HL-60/S4 (cell line): ENCODE measurements around the gene CLEC16A.
"Not testable (repeated sequence)": the region's sequence is repeated elsewhere in the genome, so short reads cannot be mapped to it uniquely, and the experiment has no call there.

Experiments used
- in situ Hi-C: fragments of 300-500 bp; cut with MboI; formaldehyde crosslinking; loops from 2 replicates; pipeline ENCODE4 v1.14.3; 2022; ENCODE audit warnings: low sequenced_read_pairs

Gene CLEC16A

DNA sequence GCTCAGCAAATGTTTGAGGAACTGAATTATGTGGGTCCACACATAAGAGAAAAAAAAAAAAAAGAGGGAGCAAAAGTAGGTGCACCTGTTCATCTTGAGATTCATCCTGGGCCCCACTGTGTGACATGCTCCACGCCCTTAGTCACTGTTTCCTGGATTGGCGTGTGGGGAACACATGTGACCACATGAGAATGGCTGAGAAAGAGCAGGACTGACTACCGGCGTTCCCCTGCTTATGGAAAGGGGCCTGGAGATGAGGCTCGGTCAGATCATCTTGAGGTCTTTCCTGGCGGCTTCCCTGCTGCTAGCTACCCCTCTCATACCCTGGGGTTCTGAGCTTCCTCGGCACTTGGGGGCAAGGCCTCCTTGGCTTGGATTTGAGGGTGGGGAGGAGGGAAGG lies 6.0 kb upstream of the CLEC16A start:
- in situ Hi-C loops = loop anchor here (10.0 kb wide), 1 partner anchor 414 kb away; no protein-coding TSS in a partner anchor

DNA sequence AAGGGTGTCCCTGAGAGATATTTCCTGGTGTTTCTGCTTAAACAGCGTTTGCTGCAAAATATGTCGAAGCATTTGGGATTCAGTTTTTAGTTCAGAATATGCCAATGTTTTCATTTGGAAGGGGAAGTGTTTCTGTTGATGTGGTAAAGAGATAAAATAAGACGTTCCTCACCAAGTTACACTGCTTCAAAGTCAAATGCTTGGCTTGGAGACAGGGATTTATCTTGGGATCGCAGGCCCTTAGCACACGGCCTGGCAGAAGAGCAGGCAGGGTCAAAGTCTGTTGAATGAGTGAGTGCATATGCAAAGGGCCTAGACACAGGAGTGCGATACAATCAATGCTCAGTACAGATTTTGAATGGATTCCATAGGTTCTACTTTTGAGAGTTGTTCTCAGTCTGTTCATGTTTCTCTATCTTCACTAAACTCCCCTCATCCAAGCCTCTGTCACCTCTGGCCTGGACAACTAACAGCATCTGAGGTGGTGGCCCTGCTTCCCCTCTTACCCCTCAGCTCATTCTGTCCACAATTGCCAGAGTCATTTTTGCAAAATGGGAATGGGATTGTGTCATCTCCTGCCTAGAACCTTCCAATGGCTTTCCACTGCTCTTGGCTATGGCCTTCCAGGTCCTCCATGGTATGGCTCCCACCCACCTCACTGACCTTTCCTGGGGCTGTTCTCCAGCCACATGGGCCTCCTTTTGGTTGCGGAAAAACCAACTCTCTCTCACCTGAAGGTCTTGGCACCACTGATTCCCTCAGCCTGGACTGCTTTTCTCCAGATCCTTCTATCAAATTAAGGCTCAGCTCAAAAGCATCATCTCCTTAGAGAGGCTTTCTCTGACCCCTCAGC lies 5.3 kb upstream of the CLEC16A start:
- in situ Hi-C loops = loop anchor here (10.0 kb wide), 1 partner anchor 414 kb away; no protein-coding TSS in a partner anchor

DNA sequence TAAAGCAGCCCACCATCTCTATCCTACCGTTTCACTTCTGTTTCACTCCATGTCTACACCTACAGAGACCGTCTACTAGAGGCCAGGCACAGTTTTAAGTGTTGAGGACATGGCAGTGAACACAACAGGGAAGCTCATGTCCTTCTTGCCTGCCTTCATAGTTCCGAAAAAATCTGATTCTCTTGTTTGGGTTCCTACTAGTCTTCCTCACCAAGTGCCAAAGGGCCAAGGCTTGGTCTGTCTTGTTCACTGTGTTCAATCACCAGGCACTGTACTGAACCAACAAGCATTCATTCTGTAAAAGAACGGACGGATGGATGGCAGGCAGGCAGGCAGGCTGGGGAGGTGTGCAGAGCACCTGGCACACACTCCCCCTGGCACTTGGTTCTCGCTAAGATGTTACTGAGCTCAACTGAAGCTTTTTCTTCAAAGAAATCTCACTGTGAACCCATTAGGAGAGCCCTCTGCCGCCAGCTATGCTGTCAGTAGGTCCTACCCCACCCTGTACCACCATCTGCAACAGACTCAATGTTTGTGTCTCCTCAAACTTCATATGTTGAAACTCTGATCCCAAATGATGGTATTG lies 4.6 kb upstream of the CLEC16A start:
- in situ Hi-C loops = loop anchor here (10.0 kb wide), 1 partner anchor 415 kb away; no protein-coding TSS in a partner anchor

DNA sequence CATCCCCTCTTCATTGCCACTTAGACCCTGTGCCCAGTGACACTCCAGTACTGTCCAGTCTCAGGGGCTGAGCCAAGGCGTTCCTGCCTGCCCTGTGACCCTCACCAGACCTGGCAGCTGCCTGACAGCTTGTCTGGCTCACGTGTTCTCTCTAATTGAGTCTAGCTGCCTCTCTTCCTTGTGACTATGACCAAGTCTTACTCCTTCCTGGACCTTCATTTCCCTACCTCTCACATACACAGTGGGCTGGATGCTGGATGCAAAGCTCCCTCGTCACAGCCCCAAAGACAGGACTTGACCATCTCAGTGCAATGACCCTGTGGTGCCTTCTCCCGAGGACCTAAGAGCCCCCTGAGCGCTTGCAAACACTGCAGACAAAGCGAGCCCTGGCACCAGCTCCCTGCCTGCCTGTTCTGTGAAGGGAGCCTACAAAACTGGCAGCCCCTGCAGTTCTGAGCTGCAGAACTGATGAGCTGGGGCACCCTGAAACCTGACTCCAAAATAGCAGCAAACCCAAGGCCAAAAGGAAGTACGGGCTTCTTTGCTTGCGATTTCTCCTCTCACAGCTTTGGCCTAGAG lies 3.8 kb upstream of the CLEC16A start:
- in situ Hi-C loops = no loop called here

DNA sequence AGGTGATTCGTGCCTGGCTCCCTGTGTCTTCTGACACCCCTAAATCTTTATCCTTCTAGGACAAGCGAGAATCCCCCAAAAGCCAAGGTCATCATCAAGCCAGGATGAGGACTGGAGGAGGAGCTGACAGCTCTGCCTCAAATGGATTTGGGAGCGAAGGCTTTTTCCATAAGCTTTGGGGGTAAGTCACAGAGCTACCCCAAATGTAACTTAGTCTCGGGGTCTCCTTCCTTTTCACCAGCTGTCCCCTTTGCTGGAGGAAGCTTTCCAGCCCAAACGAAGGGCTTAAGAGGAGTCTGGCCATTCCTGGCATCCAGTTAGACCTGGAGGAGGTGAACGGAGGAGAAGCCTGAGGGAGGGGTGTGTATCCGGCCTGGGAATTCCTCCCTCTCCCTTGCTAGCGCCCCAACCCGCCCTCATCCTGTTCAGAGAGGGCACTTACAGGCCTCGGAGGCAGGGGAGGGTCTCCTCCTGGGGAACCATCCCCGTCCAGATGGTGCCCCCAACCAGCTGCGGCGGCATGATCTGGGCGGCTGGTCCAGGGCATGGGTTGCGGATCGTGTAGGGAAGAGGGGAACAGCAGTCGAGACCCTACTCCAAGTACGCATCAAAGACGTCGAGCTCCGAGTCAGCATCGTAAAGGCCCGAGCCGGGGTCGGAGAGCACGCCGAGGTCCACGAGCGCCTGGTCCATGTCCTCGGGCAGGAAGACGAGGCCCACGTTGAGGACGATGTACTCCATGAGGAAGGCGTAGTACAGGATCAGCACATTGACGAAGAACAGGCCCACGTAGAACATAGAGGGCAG lies 3.0 kb upstream of the CLEC16A start:
- in situ Hi-C loops = no loop called here

DNA sequence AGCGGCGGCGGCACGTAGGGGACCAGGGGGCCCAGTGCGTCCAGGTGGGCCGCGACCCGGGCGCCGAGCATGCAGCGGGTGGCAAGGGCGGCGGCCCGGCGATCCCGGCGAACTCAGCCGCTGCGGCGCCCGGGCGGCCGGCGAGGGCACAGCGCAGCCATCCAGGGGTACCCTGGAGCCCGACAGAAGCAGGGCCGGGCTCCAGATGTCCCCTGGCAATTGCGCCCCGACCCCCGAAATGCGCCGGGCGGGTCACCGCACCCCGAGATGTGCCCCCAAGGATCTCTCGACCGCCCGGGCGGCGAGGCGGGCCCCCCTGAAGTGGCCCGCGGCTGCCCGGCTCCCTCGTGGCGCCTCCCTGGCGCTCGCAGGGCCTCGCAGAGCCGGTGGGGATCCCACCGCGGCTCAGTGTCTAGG lies 2.4 kb upstream of the CLEC16A start:
- in situ Hi-C loops = not testable (repeated sequence)

DNA sequence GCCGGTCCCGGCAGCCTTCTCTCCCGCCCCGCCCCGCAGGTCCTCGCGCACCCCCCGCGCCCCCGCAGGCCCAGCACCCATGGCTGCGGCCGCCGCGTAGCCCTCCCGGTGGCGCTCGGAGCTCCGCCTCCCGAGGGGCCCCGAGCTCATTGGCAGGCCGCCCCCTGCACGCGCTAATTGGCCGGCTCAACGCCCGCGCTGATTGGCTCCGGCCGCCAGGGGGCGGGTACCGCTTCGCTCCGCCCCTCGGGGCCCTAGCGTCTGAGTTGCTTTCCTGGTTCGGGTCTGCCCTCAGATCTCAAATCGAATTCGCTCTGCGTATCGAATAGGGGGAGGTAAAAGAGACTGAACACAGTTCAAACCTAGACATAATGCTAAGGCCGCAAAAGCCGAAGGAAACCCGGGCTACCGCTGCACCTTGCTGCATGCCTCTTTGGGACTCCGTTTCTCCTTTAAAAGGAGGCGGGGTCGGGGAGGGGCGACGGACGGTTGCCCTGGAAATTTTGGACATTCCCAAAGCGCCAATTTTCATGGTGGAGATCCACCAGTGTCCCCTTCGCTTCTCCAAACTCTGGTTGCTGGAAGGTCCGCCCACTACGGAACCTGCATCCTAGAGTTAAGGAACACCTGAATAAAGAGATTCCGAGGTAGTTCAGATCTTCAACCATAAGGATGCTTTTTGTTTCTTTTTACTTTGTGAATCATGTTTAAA lies 1.9 kb upstream of the CLEC16A start, which contains the start of gene DEXI:
Gene DEXI, minus strand, starts transcription at position 117 of the 712 bp plus-strand sequence. CDS start 463 bp downstream, outside the sequence.
- in situ Hi-C loops = no loop called here

DNA sequence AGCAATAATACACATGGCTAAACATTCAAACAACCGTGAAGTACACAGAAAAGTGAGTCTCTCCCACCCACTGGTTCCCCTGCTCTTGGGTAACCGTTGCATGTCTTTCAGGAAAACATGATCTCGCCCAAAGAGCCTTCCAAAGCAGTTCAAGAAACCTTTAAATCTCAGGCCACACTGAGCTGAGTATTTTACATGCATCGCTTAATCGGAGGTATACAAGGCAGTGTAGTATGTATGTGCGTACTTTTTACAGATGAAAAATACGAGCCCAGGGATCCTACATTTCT lies 1.4 kb upstream of the CLEC16A start:
- in situ Hi-C loops = no loop called here

DNA sequence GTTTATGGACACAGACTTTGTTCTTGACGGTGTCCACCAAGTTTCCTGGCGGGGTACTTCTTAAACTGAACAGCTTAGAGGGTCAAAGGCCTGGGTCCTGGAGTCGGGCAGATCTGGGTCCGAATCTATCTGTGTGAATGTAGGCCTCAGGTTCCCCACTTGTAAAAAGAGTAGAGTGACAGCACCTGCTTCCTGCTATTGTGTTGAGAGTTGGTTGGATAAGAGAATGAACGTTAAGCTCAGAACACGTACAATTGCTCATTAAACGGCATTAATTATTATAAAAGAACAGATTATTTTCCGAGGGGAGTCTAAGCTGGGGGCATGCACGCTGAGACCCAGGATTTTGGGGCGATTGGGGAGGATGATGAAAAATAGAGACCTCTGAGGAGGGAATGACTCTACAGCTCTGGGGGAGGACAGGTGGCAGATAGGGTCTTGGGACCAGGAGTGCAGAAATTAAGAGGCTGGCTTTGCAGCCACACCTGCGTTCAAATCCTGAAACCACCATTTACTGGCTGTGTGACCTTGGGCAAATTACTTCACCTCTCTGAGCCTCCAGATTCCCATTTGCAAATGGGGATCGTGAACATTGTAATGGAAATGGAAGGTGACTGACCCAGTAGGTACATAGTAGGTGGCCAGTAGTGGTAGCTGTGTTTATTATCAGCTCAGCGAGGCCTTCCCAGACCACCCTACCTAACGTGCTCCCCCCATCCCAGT lies 862 bp downstream of the CLEC16A start:
- in situ Hi-C loops = no loop called here

DNA sequence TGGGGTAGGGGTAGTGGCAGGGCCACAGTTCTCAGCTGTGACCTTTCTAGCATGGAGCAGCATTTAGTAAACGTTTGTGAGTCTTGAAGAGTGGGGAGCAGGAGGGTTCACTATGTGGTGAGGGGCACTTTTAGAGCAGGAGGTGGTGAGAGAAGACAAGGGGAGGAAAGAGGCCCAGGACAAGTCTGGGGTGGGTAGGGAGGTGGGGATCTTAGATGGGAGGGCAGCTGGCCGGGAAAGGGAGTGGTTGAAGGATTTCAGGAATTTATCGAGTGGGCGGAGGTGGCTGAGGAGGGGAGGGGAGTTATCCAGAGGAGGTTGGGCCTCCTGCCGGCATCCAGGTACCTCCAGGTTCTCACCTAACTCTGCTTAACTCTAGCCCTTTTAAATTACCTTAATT lies 1.9 kb downstream of the CLEC16A start:
- in situ Hi-C loops = no loop called here

DNA sequence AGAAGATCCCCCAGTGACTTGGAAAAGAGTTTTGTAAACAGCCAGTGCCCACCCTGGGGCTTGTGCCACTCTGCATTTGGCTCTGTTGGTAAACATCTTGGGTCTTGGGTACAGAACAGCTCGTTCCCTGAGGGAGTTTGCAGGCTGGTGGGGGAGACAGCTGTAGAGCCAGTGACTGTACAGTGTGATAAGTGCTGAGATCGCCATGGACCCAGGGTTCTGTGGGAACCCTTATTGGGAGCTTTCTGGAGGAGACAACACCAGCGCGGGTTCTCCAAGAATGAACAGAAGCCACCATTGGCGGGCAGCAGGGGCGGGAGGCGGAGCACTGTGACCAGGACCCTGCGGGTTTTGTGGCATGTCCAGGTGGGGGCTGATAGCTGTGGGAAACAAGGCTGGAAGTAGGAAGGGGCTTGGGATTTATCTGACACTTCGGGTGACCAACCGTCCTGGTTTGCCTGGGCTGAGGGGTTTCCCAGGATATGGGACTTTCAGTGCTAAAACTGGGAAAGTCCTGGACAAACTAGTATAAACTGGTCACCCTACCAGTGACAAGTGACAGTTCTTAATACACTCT lies 2.9 kb downstream of the CLEC16A start:
- in situ Hi-C loops = no loop called here

DNA sequence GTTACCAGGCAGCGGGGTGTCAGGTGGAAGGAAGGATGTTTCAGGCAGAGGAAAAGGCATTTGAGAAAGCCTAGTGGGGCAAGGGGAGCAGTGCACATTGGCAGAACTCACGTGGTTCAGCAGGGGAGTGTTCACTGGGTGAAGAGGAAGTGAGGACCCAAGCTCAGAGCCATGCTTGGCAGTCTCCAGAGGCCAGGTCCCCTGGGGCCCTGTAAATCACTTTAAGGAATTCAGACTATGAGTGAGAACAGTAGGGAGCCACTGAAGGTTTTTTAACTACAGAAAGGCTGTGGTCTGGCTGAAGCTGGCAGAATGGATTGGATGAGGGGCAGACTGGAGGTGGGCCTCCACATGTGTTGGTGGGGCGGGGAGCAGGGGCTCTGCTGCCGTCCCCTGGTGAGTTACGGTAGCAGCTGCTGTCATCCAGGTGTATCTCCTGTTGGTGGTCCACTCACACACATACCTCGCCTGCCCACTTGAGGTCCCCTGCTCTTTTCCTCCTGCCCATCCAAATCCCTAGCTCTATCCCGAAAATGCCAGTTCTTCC lies 5.1 kb downstream of the CLEC16A start:
- in situ Hi-C loops = no loop called here

DNA sequence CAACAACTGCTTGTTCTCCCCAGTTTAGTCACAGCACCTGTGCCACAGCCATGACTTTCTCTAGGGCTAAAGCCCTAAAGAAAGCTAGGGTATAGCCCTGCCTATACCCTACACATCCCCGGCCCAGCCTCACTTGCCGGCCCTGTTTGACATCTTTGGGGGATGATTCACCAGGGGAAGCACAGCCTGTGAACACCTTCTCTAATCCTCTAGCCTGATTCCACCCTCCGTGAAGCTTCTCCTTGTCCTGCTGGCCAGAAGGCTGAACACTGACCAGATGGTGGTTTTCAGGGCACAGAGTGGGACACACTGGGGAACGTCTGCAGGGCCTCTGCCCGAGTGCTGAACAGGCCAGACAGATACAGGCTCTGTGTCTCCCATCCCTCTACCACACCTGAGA lies 6.0 kb downstream of the CLEC16A start:
- in situ Hi-C loops = loop anchor here (10.0 to 25.0 kb wide), 5 partner anchors 424 to 1112 kb away; no protein-coding TSS in a partner anchor

DNA sequence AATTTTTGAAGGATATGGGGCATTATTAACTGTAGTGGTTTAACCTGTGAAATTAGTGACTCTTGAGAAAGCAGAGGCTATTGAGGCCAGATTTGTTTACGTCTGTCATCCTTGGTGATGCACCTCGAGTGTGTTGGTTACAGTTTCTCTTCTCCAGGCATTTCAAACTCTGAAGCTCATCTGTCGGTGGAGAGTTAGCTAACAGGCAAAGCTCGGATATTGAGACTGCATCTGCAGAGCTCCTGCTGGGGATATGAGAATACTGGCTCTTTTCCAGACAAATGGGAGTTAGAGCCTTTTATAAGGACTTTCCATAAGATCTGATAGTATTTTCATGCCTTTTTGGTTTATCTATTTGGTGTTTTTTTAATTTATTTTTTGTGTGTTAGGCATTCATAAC lies 6.7 kb downstream of the CLEC16A start:
- in situ Hi-C loops = loop anchor here (10.0 to 25.0 kb wide), 5 partner anchors 424 to 1111 kb away; no protein-coding TSS in a partner anchor

DNA sequence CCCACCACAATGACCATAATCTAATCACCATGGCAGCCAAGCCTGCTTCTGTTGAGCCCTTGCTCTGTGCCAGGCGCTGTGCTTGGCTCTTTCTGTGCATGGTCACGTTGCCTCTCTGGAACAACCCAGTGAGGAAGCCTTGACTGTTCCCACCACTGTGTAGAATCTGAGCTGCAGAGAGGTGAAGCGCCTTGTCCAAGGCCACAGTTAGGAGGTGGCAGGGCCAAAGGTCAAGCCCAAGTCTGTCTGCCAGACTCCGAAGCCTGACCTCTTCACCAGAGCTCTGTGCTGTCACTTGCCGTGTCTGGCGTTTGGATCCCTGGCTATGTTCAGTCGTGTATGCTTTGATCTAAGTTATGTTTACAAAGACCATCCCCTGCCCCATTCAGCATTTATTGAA lies 10.5 kb downstream of the CLEC16A start:
- in situ Hi-C loops = loop anchor here (10.0 to 25.0 kb wide), 5 partner anchors 420 to 1107 kb away; no protein-coding TSS in a partner anchor

DNA sequence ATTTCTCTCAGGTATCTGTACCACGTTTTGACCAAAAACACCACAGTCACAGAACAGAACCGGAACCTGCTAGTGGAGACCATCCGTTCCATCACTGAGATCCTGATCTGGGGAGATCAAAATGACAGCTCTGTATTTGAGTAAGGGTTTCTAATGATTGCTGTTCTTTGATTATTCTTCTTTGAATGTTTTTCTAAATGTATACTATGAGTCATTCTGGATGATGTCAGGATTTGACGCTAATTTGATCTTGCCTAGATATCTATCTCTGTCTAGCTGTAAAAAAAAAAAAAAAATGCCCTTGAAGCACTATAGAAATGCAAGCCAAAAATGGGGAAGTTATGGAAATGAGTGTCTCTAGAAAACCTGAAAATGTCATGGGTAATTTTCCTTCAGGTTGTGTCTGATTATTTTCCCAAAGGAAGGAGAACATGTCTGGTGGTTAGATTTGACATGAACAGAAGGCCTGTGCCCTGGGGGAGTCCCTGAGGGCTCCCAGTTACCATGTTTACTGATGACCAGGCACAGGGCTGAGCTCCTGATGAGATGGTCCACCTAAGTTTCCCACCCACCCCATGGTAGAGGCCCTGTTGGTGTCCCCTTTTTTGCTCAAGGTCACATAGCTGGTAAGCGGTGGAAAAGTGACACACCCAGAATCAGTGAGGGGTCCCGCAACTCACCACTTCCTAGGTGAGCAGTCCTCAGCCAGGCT lies 13.6 kb downstream of the CLEC16A start:
- in situ Hi-C loops = loop anchor here (10.0 to 25.0 kb wide), 5 partner anchors 417 to 1104 kb away; no protein-coding TSS in a partner anchor

DNA sequence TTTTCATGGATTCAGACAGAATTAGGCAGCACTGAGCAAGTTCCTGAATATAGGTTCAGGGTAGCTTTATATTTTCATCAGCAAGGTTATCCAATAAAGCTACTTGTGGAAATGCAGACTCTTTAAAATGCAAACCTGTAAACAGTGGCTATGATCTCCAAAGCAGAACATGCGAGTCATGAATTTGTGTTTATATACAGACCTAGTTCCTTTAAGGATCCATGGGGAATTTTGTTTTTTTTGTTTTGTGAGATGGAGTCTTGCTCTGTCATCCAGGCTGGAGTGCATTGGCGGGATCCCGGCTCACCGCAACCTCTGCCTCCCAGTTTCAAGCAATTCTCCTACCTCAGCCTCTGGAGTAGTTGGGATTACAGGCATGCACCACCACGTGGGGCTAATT lies 14.8 kb downstream of the CLEC16A start:
- in situ Hi-C loops = loop anchor here (10.0 to 25.0 kb wide), 5 partner anchors 416 to 1103 kb away; no protein-coding TSS in a partner anchor

DNA sequence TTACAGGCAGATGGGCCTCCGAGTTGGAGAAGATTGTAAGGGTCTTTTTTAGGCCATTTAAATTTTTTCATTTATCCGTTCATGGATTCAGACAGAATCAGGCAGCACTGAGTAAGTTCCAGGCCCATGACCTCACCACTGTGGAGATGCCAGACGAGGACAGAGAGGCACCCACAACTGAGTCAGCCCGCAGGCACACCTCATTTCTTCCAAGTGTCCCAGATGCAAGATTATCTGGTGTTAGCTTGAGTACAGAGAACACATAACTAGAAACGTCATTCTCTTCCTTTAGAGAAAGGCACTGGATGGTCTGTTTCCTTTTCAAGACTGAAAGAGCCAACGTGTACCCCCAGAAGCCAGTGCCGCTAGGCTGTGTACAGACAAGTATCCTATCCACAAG lies 16.9 kb downstream of the CLEC16A start:
- in situ Hi-C loops = loop anchor here (25.0 kb wide), 4 partner anchors 551 to 1101 kb away; no protein-coding TSS in a partner anchor
